HG03439 (cell line): ENCODE measurements around the gene CMSS1.

ENCODE experiments used
- ATAC-seq: cut with Tn5 transposase; IDR thresholded peaks from one replicate; pipeline ENCODE4 v1.9.1; 2021; ENCODE audit warnings: mild to moderate bottlenecking, moderate library complexity; ENCODE audit not compliant: unreplicated experiment

The CMSS1 gene

GRCh38 chr3:100124201-100124761, 306.6 kb downstream of the CMSS1 start:
- ATAC-seq, result no peak

- no peak for ATAC-seq
Measured at GRCh38 chr3:100125161-100125938, 307.7 kb downstream of the CMSS1 start.

GRCh38 chr3:100127792-100128191, 310.1 kb downstream of the CMSS1 start:
- no peak for ATAC-seq

GRCh38 chr3:100128565-100128964, 310.9 kb downstream of the CMSS1 start:
- ATAC-seq, result no peak

GRCh38 chr3:100129941-100130340, 312.3 kb downstream of the CMSS1 start:
- no peak for ATAC-seq

GRCh38 chr3:100131241-100131640, 313.6 kb downstream of the CMSS1 start:
- no peak for ATAC-seq

- ATAC-seq, result no peak
Measured at GRCh38 chr3:100136921-100137320, 319.3 kb downstream of the CMSS1 start.

- ATAC-seq, result no peak
Measured at GRCh38 chr3:100140976-100141375, 323.3 kb downstream of the CMSS1 start.

GRCh38 chr3:100141586-100141985, 323.9 kb downstream of the CMSS1 start:
- no peak for ATAC-seq

GRCh38 chr3:100144255-100144866, 326.7 kb downstream of the CMSS1 start:
- ATAC-seq, result no peak

GRCh38 chr3:100149130-100149529, 331.5 kb downstream of the CMSS1 start:
- ATAC-seq, result no peak

- no peak for ATAC-seq
Measured at GRCh38 chr3:100149713-100150415, 332.2 kb downstream of the CMSS1 start.

- ATAC-seq, result no peak
Measured at GRCh38 chr3:100150473-100150872, 332.8 kb downstream of the CMSS1 start.

- no peak for ATAC-seq
Measured at GRCh38 chr3:100151024-100151707, 333.5 kb downstream of the CMSS1 start.

- ATAC-seq, result no peak
Measured at GRCh38 chr3:100154171-100154570, 336.5 kb downstream of the CMSS1 start.

GRCh38 chr3:100155128-100155527, 337.5 kb downstream of the CMSS1 start:
- ATAC-seq, result no peak

- ATAC-seq, result no peak
Measured at GRCh38 chr3:100155590-100155989, 337.9 kb downstream of the CMSS1 start.

- ATAC-seq, result no peak
Measured at GRCh38 chr3:100157685-100158084, 340.0 kb downstream of the CMSS1 start.

GRCh38 chr3:100158918-100159330, 341.3 kb downstream of the CMSS1 start:
- ATAC-seq, result no peak

GRCh38 chr3:100159331-100160153, 341.9 kb downstream of the CMSS1 start:
- no peak for ATAC-seq
